ENCODE data around the gene SIRPD. TPM values are rescaled to one million over a fixed set of nuclear protein-coding genes. Genes with fewer than 3 reads are reported as not detected.
A peak's percentile ranks its signal among the peaks of the same experiment; 100 is the strongest.

Gene SIRPD
- total and polyA plus RNA-seq, 2 of the 8 experiments (the other 6 are each of a cell fraction or from before 2014, with no cell fraction given): not detected

- TF ChIP-seq GTF2F1 (IDR thresholded peaks at IDR 0.05; ENCODE audit: borderline replicate concordance, low read depth, low read length): no peak
- no peak for TF ChIP-seq MAFK (IDR thresholded peaks at IDR 0.05; ENCODE audit: low read depth, low read length)
- no peak for TF ChIP-seq YY1 (IDR thresholded peaks at IDR 0.05; ENCODE audit: low read depth, low read length)
- no peak for TF ChIP-seq SP2 (IDR thresholded peaks at IDR 0.05; ENCODE audit: low read length)
- TF ChIP-seq PHF8 (conservative IDR thresholded peaks at IDR 0.05; ENCODE audit: low read depth, low read length): no peak
- TF ChIP-seq KDM1A (IDR thresholded peaks at IDR 0.05; ENCODE audit: borderline replicate concordance, low read length): no peak
- no peak for TF ChIP-seq USF2 (IDR thresholded peaks at IDR 0.05; ENCODE audit: low read length)
- TF ChIP-seq CREB1 (IDR thresholded peaks at IDR 0.05): peak; percentile 78
- TF ChIP-seq EGR1 (IDR thresholded peaks at IDR 0.05; ENCODE audit: borderline replicate concordance, low read depth, low read length): no peak
- TF ChIP-seq KDM5A (IDR thresholded peaks at IDR 0.05; ENCODE audit: low read length): no peak
- peak; percentile 42; the same call in 1 of the 2 replicates for TF ChIP-seq JUND (IDR thresholded peaks at IDR 0.05; ENCODE audit: low read length)
- TF ChIP-seq SP1 (IDR thresholded peaks at IDR 0.05; ENCODE audit: low read depth, low read length): 0 out of 2 replicates have a peak, but pooled peaks have one; percentile 45
- no peak for TF ChIP-seq CBX8 (IDR thresholded peaks at IDR 0.05; ENCODE audit: borderline replicate concordance, low read depth, low read length)
- TF ChIP-seq TBP (IDR thresholded peaks at IDR 0.05; ENCODE audit: low read depth, low read length): no peak
- TF ChIP-seq SIN3A (conservative IDR thresholded peaks at IDR 0.05 in 1 of 2, IDR thresholded peaks at IDR 0.05 in 1 of 2; ENCODE audit: low read depth in 1 of 2, low read length in 2 of 2): no peak
- TF ChIP-seq CHD1 (IDR thresholded peaks at IDR 0.05; ENCODE audit: low read depth, low read length): no peak
- TF ChIP-seq GABPA (IDR thresholded peaks at IDR 0.05; ENCODE audit: borderline replicate concordance, insufficient read depth, low read length): no peak
- no peak for TF ChIP-seq CTBP2 (IDR thresholded peaks at IDR 0.05; ENCODE audit: borderline replicate concordance, insufficient read depth, insufficient read length, low read length)
- TF ChIP-seq ZNF274 (IDR thresholded peaks at IDR 0.05; ENCODE audit: borderline replicate concordance, extremely low read depth, low read length): no peak
- TF ChIP-seq BRCA1 (IDR thresholded peaks at IDR 0.05; ENCODE audit: low read depth, low read length): no peak
- TF ChIP-seq SIRT6 (IDR thresholded peaks at IDR 0.05; ENCODE audit: low read length): no peak
- TF ChIP-seq HDAC2 (IDR thresholded peaks at IDR 0.05; ENCODE audit: borderline replicate concordance in 1 of 2, low read depth in 2 of 2, low read length in 2 of 2): no peak
- no peak for TF ChIP-seq POLR2A (IDR thresholded peaks at IDR 0.05; ENCODE audit: control extremely low read depth in 1 of 2, low read depth in 2 of 2, low read length in 2 of 2)
- TF ChIP-seq MAX (IDR thresholded peaks at IDR 0.05): no peak
- no peak for TF ChIP-seq NRF1 (IDR thresholded peaks at IDR 0.05; ENCODE audit: low read depth, low read length)
Measured at GRCh38 chr20:1503564-1504227, 53.8 kb downstream of the SIRPD start (continued).

All from H1 (cell line).